Muscle layer of colon (tissue), 2 donors: ENCODE results near the gene STK11IP.

Experiments used
- H3K27ac ChIP-seq: one replicate; pipeline ENCODE4 v1.7.0; 2013; ENCODE audit warnings: low read depth, mild to moderate bottlenecking, low read length, moderate library complexity
- H3K27me3 ChIP-seq, 2 donors: one replicate each; pipeline ENCODE4 v1.7.0; 2013; ENCODE audit warnings: low read length in 2 of 2, mild to moderate bottlenecking in 2 of 2; ENCODE audit not compliant: insufficient read depth in 2 of 2, control insufficient read depth in 1 of 2
- H3K36me3 ChIP-seq: one replicate; pipeline ENCODE4 v1.7.0; 2013; ENCODE audit warnings: mild to moderate bottlenecking, low read length; ENCODE audit not compliant: insufficient read depth
- H3K4me1 ChIP-seq: one replicate; pipeline ENCODE4 v1.7.0; 2013; ENCODE audit warnings: mild to moderate bottlenecking, low read length; ENCODE audit not compliant: insufficient read depth
- H3K4me3 ChIP-seq, 2 donors: one replicate each; pipeline ENCODE4 v1.7.0; 2013; ENCODE audit warnings: low read length in 2 of 2, low read depth in 1 of 2, mild to moderate bottlenecking in 1 of 2, moderate library complexity in 1 of 2
- H3K9ac ChIP-seq: one replicate; pipeline ENCODE4 v1.7.0; 2013; ENCODE audit warnings: low read length
- H3K9me3 ChIP-seq: one replicate; pipeline ENCODE4 v1.7.0; 2013; ENCODE audit warnings: mild to moderate bottlenecking, low read length
- donor health status: abdominal sarcoma.
- donor health status: Adenocarcinoma of cecum.

The STK11IP gene

GRCh38 chr2:219628235-219628985 is 30.8 kb downstream of the STK11IP start:
- H3K9ac ChIP-seq = no peak overlapping the region
- no peaks in the 10 kb centered on the region for H3K36me3 ChIP-seq
- H3K27me3 ChIP-seq = peaks cover 0 to 5% of the 10 kb centered on the region in 2 donors
- peak overlapping the region in 1 of 2 donors; percentile 42 for H3K4me3 ChIP-seq
- no peak overlapping the region for H3K27ac ChIP-seq
- H3K4me1 ChIP-seq = no peaks in the 10 kb centered on the region
- no peaks in the 10 kb centered on the region for H3K9me3 ChIP-seq

- peaks cover 0 to 5% of the 10 kb centered on the region in 2 donors for H3K27me3 ChIP-seq
- no peaks in the 10 kb centered on the region for H3K4me1 ChIP-seq
- no peaks in the 10 kb centered on the region for H3K36me3 ChIP-seq
- no peak overlapping the region for H3K27ac ChIP-seq
- H3K9ac ChIP-seq = no peak overlapping the region
- no peak overlapping the region for H3K4me3 ChIP-seq
- H3K9me3 ChIP-seq = no peaks in the 10 kb centered on the region
These were observed 31.6 kb downstream of the STK11IP start for GRCh38 chr2:219628986-219629901.

GRCh38 chr2:219629976-219630695 is 32.5 kb downstream of the STK11IP start:
- H3K4me3 ChIP-seq = no peak overlapping the region
- no peak overlapping the region for H3K27ac ChIP-seq
- peaks cover 0 to 5% of the 10 kb centered on the region in 2 donors for H3K27me3 ChIP-seq
- no peaks in the 10 kb centered on the region for H3K9me3 ChIP-seq
- H3K9ac ChIP-seq = no peak overlapping the region
- no peaks in the 10 kb centered on the region for H3K4me1 ChIP-seq
- no peaks in the 10 kb centered on the region for H3K36me3 ChIP-seq

- Histone ChIP-seq H3K9me3 (no peaks in the 10 kb centered on the region), H3K36me3 (no peaks in the 10 kb centered on the region), H3K4me1 (no peaks in the 10 kb centered on the region), H3K9ac (no peak overlapping the region), H3K27me3 (peaks cover 0 to 5% of the 10 kb centered on the region in 2 donors), H3K4me3 (no peak overlapping the region), H3K27ac (no peak overlapping the region)
These were observed 33.2 kb downstream of the STK11IP start for GRCh38 chr2:219630770-219631405.

GRCh38 chr2:219631406-219631891 is 33.8 kb downstream of the STK11IP start:
- H3K27ac ChIP-seq = no peak overlapping the region
- H3K4me3 ChIP-seq = no peak overlapping the region
- no peaks in the 10 kb centered on the region for H3K36me3 ChIP-seq
- peaks cover 0 to 5% of the 10 kb centered on the region in 2 donors for H3K27me3 ChIP-seq
- no peaks in the 10 kb centered on the region for H3K9me3 ChIP-seq
- H3K4me1 ChIP-seq = no peaks in the 10 kb centered on the region
- no peak overlapping the region for H3K9ac ChIP-seq

- H3K4me1 ChIP-seq = no peaks in the 10 kb centered on the region
- H3K27ac ChIP-seq = no peak overlapping the region
- no peak overlapping the region for H3K9ac ChIP-seq
- H3K27me3 ChIP-seq = peaks cover 0 to 5% of the 10 kb centered on the region in 2 donors
- no peaks in the 10 kb centered on the region for H3K9me3 ChIP-seq
- H3K36me3 ChIP-seq = no peaks in the 10 kb centered on the region
- no peak overlapping the region for H3K4me3 ChIP-seq
These were observed 34.5 kb downstream of the STK11IP start for GRCh38 chr2:219631904-219632759.

GRCh38 chr2:219632760-219633105 is 35.1 kb downstream of the STK11IP start:
- Histone ChIP-seq H3K27me3 (peaks cover 0 to 5% of the 10 kb centered on the region in 2 donors), H3K27ac (no peak overlapping the region), H3K4me1 (no peaks in the 10 kb centered on the region), H3K9me3 (no peaks in the 10 kb centered on the region), H3K9ac (no peak overlapping the region), H3K36me3 (no peaks in the 10 kb centered on the region), H3K4me3 (no peak overlapping the region)

- H3K27me3 ChIP-seq = peaks cover 0 to 4% of the 10 kb centered on the region in 2 donors
- no peak overlapping the region for H3K4me3 ChIP-seq
- no peaks in the 10 kb centered on the region for H3K4me1 ChIP-seq
- H3K9me3 ChIP-seq = no peaks in the 10 kb centered on the region
- H3K27ac ChIP-seq = no peak overlapping the region
- H3K36me3 ChIP-seq = no peaks in the 10 kb centered on the region
- no peak overlapping the region for H3K9ac ChIP-seq
These were observed 35.8 kb downstream of the STK11IP start for GRCh38 chr2:219633276-219634065.

- no peaks in the 10 kb centered on the region for H3K36me3 ChIP-seq
These were observed 36.7 kb downstream of the STK11IP start for GRCh38 chr2:219634171-219634940.

More at GRCh38 chr2:219634171-219634940, 36.7 kb downstream of the STK11IP start:
- Histone ChIP-seq H3K27ac (no peak overlapping the region), H3K9ac (no peak overlapping the region), H3K27me3 (no peaks in the 10 kb centered on the region), H3K4me1 (no peaks in the 10 kb centered on the region), H3K4me3 (no peak overlapping the region), H3K9me3 (no peaks in the 10 kb centered on the region)
